ENCODE data around the gene UPK3A.
"Not testable (repeated sequence)": the region's sequence is repeated elsewhere in the genome, so short reads cannot be mapped to it uniquely, and the experiment has no call there.

UPK3A gene

GRCh38 chr22:45281010-45281409 lies 3.7 kb upstream of the UPK3A start:
- DNase-seq (ENCODE audit: low read depth in 3 of 3) = no peak

DNA sequence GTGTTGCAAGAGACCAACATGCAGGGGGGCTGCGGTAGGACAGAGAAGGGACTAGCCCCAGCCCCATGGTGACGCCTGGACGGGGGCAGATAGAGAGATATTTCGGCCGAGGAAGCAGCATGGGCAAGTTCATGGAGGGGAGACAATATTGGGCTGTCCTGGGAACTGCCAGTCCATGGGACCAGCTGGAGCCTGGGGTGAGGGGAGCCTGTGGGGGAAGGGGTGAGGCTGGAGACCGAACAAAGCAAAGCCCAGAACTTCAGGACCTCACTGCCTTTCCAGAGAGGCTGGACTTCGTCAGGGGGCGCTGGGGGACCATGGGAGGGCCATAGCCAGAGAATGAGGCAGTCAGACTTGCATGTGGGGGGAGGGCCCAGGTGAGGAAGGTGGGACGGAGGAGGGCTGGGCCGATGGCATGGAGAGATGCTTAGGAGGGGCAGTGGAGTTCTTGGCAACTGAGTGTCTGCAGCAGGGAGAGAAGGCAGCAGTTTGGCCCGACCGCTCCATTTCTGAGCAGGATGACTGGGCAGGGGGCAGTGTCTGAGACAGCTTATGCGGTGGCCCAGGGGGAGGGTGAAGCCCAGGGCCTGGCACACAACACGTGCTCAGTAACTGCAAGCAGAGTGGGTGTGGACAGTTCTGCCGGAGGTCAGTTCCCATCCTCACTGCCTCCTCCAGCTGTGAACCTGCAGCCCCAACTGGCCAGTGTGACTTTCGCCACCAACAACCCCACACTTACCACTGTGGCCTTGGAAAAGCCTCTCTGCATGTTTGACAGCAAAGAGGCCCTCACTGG lies 712 bp downstream of the UPK3A start:
- DNase-seq (ENCODE audit: low read depth in 3 of 3) = no peak

DNA sequence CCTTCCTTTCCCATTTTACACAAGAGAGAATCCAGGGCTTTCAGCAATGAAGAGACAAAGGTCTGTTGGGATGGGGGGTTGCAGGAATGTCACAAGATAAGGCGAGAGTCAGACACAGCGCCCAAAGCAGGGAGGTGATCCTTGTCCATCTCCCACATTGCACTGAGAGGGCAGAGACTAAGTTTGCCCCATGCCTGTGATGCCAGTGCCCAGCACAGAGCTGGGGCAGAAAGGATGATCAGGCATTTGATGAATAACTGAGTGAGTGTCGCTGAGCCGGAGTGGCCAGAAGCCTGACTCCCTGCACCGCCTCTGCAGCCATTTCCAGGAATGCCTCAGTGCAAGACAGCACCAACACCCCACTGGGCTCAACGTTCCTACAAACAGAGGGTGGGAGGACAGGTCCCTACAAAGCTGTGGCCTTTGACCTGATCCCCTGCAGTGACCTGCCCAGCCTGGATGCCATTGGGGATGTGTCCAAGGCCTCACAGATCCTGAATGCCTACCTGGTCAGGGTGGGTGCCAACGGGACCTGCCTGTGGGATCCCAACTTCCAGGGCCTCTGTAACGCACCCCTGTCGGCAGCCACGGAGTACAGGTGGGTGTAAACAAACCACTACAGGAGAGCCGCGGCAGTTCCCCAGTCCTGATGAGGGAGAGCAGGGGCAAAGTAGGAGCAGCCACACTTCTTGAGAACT lies 2.3 kb downstream of the UPK3A start:
- DNase-seq (ENCODE audit: low read depth in 3 of 3) = no peak

- no peak for DNase-seq (ENCODE audit: low read depth in 3 of 3)
Observed at GRCh38 chr22:45290410-45290936, 5.7 kb downstream of the UPK3A start.

GRCh38 chr22:45291061-45291930 lies 6.5 kb downstream of the UPK3A start:
- DNase-seq (ENCODE audit: low read depth in 3 of 3) = no peak

GRCh38 chr22:45291931-45292290 lies 7.2 kb downstream of the UPK3A start:
- DNase-seq (ENCODE audit: low read depth in 3 of 3) = no peak

- no peak for DNase-seq (ENCODE audit: low read depth in 3 of 3)
Observed at GRCh38 chr22:45292731-45293442, 8.1 kb downstream of the UPK3A start.

GRCh38 chr22:45294030-45294429 lies 9.3 kb downstream of the UPK3A start:
- no peak for DNase-seq (ENCODE audit: low read depth in 3 of 3)

- DNase-seq (ENCODE audit: low read depth in 3 of 3) = not testable (repeated sequence)
Observed at GRCh38 chr22:45295004-45295403, 10.3 kb downstream of the UPK3A start.

DNA sequence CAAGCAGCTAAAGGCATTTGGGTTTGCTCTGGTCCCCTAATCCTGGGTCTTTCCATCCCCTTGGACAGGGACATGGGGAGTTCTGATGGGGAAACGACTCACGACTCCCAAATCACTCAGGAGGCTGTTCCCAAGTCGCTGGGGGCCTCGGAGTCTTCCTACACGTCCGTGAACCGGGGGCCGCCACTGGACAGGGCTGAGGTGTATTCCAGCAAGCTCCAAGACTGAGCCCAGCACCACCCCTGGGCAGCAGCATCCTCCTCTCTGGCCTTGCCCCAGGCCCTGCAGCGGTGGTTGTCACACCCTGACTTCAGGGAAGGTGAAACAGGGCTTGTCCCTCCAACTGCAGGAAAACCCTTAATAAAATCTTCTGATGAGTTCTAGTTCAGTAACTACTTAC lies 10.7 kb downstream of the UPK3A start:
- no peak for DNase-seq (ENCODE audit: low read depth in 3 of 3)

DNA sequence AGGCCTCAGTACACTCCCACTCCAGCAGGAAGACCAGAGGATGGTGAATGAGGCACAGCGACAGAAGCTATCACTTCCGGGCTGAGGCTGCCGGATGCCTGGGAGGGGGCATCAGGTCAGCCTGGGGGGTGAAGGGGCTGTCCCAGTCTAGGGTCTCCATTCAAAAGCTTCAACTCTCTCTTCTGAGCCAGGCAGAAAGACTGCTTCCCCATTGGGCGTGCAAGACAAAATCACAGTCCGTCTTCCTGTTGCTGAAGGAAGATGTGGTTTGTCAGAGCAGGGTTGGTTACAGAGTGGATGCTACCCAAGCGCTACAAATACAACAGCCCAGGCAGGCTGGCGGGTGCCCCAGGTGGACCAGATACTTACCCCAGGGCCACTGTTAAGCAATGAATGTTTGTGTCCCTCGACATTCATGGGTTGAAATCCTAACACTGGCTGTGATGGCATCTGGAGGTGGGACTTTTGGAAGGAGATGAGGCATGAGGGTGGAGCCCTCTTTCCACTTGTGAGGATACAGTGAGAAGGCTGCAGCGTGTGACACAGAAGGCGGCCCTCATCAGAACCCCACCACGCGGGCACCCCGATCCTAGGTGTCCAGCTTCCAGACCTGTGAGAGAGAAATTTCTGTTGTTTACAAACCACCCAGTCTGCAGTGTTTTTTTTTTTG lies 12.0 kb downstream of the UPK3A start:
- DNase-seq (ENCODE audit: low read depth in 3 of 3) = no peak

GRCh38 chr22:45298934-45299505 lies 14.3 kb downstream of the UPK3A start:
- DNase-seq (ENCODE audit: low read depth in 3 of 3) = no peak

- no peak for DNase-seq (ENCODE audit: low read depth in 3 of 3)
Observed at GRCh38 chr22:45302751-45303150, 18.0 kb downstream of the UPK3A start.

DNA sequence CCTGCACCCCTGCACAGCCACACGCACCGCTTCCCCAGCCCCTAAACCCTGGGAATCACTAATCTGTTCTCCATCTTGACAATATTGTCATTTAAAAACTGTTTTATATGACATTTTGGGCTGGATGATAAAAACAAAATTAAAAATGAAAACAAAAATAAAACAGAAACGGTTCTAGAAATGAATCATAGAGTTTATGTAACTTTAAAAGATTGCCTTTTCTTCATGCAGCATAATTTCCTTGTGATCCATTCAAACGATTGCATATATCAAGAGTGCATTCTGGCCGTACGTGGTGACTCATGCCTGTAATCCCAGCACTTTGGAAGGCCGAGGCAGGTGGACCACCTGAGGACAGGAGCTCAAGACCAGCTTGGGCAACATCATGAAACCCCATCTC lies 18.4 kb downstream of the UPK3A start:
- no peak for DNase-seq (ENCODE audit: low read depth in 3 of 3)

DNA sequence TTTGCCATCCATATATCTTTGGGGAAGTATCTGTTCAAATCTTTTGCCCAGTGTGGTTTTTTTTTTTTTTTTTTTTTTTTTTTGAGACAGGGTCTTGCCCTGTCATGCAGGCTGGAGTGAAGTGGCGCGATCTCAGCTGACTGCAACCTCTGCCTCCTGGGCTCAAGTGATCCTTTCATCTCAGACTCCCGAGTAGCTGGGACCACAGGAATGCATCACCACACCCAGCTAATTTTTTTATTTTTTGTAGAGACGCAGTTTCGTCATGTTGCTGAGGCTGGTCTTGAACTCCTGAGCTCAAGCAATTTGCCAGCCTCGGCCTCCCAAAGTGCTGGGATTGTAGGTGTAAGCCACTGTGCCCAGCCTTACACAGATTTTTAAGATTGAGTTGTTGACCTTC lies 20.2 kb downstream of the UPK3A start:
- DNase-seq (ENCODE audit: low read depth in 3 of 3) = no peak

GRCh38 chr22:45305456-45306075 lies 20.8 kb downstream of the UPK3A start:
- DNase-seq (ENCODE audit: low read depth in 3 of 3) = no peak

DNA sequence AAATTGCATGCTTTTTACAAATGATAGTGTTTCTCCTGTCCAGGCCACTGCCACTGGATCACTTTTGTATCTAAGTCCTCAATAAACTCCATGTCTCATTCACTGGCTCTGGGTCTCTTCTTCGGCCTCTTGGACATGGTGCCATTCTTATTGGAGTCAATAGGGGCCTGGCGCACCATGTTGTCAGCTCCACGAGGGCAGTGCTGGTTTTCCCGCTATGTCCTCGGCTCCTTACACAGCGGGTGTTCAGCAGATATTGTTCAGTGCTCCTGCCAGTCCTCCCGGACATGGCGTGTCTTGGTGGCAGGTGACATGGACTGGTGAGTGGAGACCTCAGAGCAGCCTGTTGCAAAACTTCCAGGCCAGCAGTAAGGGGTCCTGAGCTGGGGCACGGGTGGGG lies 21.4 kb downstream of the UPK3A start:
- no peak for DNase-seq (ENCODE audit: low read depth in 3 of 3)

GRCh38 chr22:45308391-45308956 lies 23.7 kb downstream of the UPK3A start:
- no peak for DNase-seq (ENCODE audit: low read depth in 3 of 3)

- DNase-seq (ENCODE audit: low read depth in 3 of 3) = no peak
Observed at GRCh38 chr22:45308957-45309421, 24.2 kb downstream of the UPK3A start.
